SU-DHL-6 (cell line): ENCODE results near the gene MAN1B1.

Experiments used
- CTCF ChIP-seq: fragments of 200-600 bp; sonication (generic); IDR thresholded peaks from one replicate; pipeline ENCODE4 v1.5.1; 2017; ENCODE audit warnings: antibody characterized with exemption, mild to moderate bottlenecking, low read length, moderate library complexity; ENCODE audit not compliant: insufficient read depth, poor library complexity, severe bottlenecking
- EZH2phosphoT487 ChIP-seq: fragments of 200-600 bp; sonication (generic), shearing (Covaris generic); conservative IDR thresholded peaks from 2 replicates; pipeline ENCODE4 v1.6.1; 2018; ENCODE audit warnings: mild to moderate bottlenecking, antibody characterized with exemption, low read length, moderate library complexity, mixed read lengths

GRCh38 chr9:137064027-137064879 lies 22.5 kb upstream of the MAN1B1 start:
- TF ChIP-seq CTCF: peak; percentile 77
- TF ChIP-seq EZH2phosphoT487: no peak
